Breast epithelium (tissue), 3 donors: ENCODE data around the gene ABLIM2.

Source experiments
- POLR2A ChIP-seq: fragments of 450-650 bp; IDR thresholded peaks from one replicate; pipeline ENCODE4 v1.6.1; 2016; ENCODE audit warnings: antibody characterized with exemption, mild to moderate bottlenecking, moderate library complexity
- TF ChIP-seq, protein P1 (sequence below), 3 donors: fragments of 450-650 bp; IDR thresholded peaks; one replicate each; pipeline ENCODE4 v1.5.1; 2016 to 2017; ENCODE audit warnings: antibody characterized with exemption in 3 of 3, mild to moderate bottlenecking in 3 of 3, moderate library complexity in 3 of 3

DNA sequence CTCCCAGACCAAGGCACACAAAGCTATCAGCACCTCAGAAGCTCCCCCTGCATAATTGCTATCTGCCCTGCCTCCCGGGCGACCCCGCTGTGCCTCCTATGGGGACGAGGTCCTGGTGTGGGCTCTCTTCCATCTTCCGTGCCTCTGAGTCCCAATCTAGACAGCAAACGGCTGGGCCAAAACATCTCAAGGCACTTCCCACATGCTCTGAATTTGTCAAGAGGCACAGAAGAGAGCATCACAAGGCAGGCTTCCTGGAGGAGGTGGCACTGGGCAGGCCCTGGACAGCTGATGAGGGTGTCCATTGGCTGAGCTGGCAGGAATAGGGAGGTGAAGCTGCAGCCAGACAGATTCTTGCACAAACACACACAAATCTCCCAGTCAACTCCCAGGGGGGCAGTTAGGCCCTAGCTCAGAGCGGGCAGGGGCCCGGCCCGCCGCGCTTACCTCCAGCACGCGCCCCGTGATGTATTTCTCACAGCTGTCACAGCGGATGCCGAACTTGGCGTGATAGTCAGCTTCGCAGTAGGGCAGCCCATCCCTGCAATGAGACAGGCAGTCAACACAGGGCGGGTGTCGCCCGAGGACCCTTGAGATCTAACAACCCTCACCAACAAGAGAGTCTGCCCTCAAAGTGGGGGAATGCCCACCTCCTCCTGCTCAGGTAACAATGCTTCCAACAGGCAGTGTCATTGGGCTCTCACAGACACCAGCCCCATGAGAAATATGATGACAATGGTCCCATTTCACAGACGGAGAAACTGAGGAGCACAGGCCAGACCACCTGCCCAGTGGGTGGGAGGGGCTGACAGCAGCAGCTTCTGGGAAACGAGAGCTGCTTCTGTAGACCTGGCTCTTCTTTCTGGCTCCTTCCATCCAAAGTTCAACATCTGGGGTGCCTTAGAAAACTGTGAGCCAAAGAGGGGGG is 81.2 kb downstream of the ABLIM2 start:
- TF ChIP-seq, protein P1, sequence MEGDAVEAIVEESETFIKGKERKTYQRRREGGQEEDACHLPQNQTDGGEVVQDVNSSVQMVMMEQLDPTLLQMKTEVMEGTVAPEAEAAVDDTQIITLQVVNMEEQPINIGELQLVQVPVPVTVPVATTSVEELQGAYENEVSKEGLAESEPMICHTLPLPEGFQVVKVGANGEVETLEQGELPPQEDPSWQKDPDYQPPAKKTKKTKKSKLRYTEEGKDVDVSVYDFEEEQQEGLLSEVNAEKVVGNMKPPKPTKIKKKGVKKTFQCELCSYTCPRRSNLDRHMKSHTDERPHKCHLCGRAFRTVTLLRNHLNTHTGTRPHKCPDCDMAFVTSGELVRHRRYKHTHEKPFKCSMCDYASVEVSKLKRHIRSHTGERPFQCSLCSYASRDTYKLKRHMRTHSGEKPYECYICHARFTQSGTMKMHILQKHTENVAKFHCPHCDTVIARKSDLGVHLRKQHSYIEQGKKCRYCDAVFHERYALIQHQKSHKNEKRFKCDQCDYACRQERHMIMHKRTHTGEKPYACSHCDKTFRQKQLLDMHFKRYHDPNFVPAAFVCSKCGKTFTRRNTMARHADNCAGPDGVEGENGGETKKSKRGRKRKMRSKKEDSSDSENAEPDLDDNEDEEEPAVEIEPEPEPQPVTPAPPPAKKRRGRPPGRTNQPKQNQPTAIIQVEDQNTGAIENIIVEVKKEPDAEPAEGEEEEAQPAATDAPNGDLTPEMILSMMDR (IDR thresholded peaks at IDR 0.05), result no peak
- TF ChIP-seq POLR2A, result no peak
